Measurements from ENCODE around the gene STAT3. TPM values are rescaled to one million over a fixed set of nuclear protein-coding genes. Genes with fewer than 3 reads are reported as not detected.

STAT3 gene
- total RNA-seq, 1 experiment from 2014 or later: 60.5 TPM

GRCh38 chr17:42270596-42270995 is 117.6 kb downstream of the STAT3 start:
- intact Hi-C loops (cut with micrococcal nuclease; ENCODE audit: unreplicated experiment): no loop called here
- DNase-seq (ENCODE audit: low spot score): no peak
- POLR2A ChIA-PET (ENCODE audit: low non-redundant PET): no interaction called here
- Histone ChIP-seq H3K9me3 (ENCODE audit: low read depth, low read length, poor library complexity, severe bottlenecking) (no peaks in the 10 kb centered on the region), H3K27ac (ENCODE audit: low read depth, low read length, poor library complexity, severe bottlenecking) (no peak overlapping the region), H3K27me3 (replicated peaks; ENCODE audit: insufficient read depth, low read depth, low read length, poor library complexity) (no peaks in the 10 kb centered on the region), H3K4me1 (ENCODE audit: insufficient read depth, low read length, poor library complexity, severe bottlenecking) (peaks cover 8% of the 10 kb centered on the region), H3K4me3 (ENCODE audit: low read depth, low read length, poor library complexity, severe bottlenecking) (no peak overlapping the region), H3K36me3 (ENCODE audit: insufficient read depth, low read length, poor library complexity, severe bottlenecking) (no peaks in the 10 kb centered on the region)
- CTCF ChIA-PET: no interaction called here
- no TSS peak for BruUV-seq (replicated peaks)
- TF ChIP-seq EZH2 (IDR thresholded peaks at IDR 0.05; ENCODE audit: borderline replicate concordance, low read depth, low read length, poor library complexity, severe bottlenecking): no peak
- no peak for TF ChIP-seq CTCF (conservative IDR thresholded peaks at IDR 0.05; ENCODE audit: low read depth, low read length)

- H3K27ac ChIP-seq (ENCODE audit: low read depth, low read length, poor library complexity, severe bottlenecking): no peak overlapping the region
These were observed 118.1 kb downstream of the STAT3 start for GRCh38 chr17:42270170-42270535.

GRCh38 chr17:42268236-42268635 is 120.0 kb downstream of the STAT3 start:
- CTCF ChIA-PET: no interaction called here
- BruUV-seq (replicated peaks): no TSS peak
- H3K4me1 ChIP-seq (ENCODE audit: insufficient read depth, low read length, poor library complexity, severe bottlenecking): no peaks in the 10 kb centered on the region
- POLR2A ChIA-PET (ENCODE audit: low non-redundant PET): no interaction called here
- intact Hi-C loops (cut with micrococcal nuclease; ENCODE audit: unreplicated experiment): no loop called here
- no peak for TF ChIP-seq EZH2 (IDR thresholded peaks at IDR 0.05; ENCODE audit: borderline replicate concordance, low read depth, low read length, poor library complexity, severe bottlenecking)
- no peak for TF ChIP-seq CTCF (conservative IDR thresholded peaks at IDR 0.05; ENCODE audit: low read depth, low read length)
- H3K36me3 ChIP-seq (ENCODE audit: insufficient read depth, low read length, poor library complexity, severe bottlenecking): no peaks in the 10 kb centered on the region
- H3K4me3 ChIP-seq (ENCODE audit: low read depth, low read length, poor library complexity, severe bottlenecking): no peak overlapping the region
- H3K9me3 ChIP-seq (ENCODE audit: low read depth, low read length, poor library complexity, severe bottlenecking): no peaks in the 10 kb centered on the region
- H3K27ac ChIP-seq (ENCODE audit: low read depth, low read length, poor library complexity, severe bottlenecking): no peak overlapping the region
- H3K27me3 ChIP-seq (replicated peaks; ENCODE audit: insufficient read depth, low read depth, low read length, poor library complexity): no peaks in the 10 kb centered on the region
- no peak for DNase-seq (ENCODE audit: low spot score)

More at GRCh38 chr17:42270170-42270535, 118.1 kb downstream of the STAT3 start:
- no peaks in the 10 kb centered on the region for H3K9me3 ChIP-seq (ENCODE audit: low read depth, low read length, poor library complexity, severe bottlenecking)
- POLR2A ChIA-PET (ENCODE audit: low non-redundant PET): no interaction called here
- no peak for DNase-seq (ENCODE audit: low spot score)
- peaks cover 6% of the 10 kb centered on the region for H3K4me1 ChIP-seq (ENCODE audit: insufficient read depth, low read length, poor library complexity, severe bottlenecking)
- H3K27me3 ChIP-seq (replicated peaks; ENCODE audit: insufficient read depth, low read depth, low read length, poor library complexity): no peaks in the 10 kb centered on the region
- TF ChIP-seq EZH2 (IDR thresholded peaks at IDR 0.05; ENCODE audit: borderline replicate concordance, low read depth, low read length, poor library complexity, severe bottlenecking): no peak
- TF ChIP-seq CTCF (conservative IDR thresholded peaks at IDR 0.05; ENCODE audit: low read depth, low read length): no peak
- no peak overlapping the region for H3K4me3 ChIP-seq (ENCODE audit: low read depth, low read length, poor library complexity, severe bottlenecking)
- CTCF ChIA-PET: interaction anchor here (0.6 kb wide), 1 partner anchor 42 kb away, joined by 4 read pairs; no protein-coding TSS in a partner anchor
- BruUV-seq (replicated peaks): no TSS peak
- intact Hi-C loops (cut with micrococcal nuclease; ENCODE audit: unreplicated experiment): no loop called here
- H3K36me3 ChIP-seq (ENCODE audit: insufficient read depth, low read length, poor library complexity, severe bottlenecking): no peaks in the 10 kb centered on the region

Measured in A673 (cell line).